Neural progenitor cell (in vitro differentiated cells): Measurements from ENCODE around the gene TWIST2.

Source experiments
- EZH2 ChIP-seq: fragments of 200-600 bp; sonication (generic); IDR thresholded peaks from 2 replicates; pipeline ENCODE4 v1.6.1; 2017; ENCODE audit warnings: antibody characterized with exemption, mild to moderate bottlenecking, moderate library complexity
- EZH2phosphoT487 ChIP-seq: fragments of 200-600 bp; sonication (generic); IDR thresholded peaks from 2 replicates; pipeline ENCODE4 v1.6.1; 2017; ENCODE audit warnings: antibody characterized with exemption
- TF ChIP-seq, protein P1 (sequence below): fragments of 200-600 bp; sonication (generic); IDR thresholded peaks from 2 replicates; pipeline ENCODE4 v1.5.1; 2017; ENCODE audit warnings: antibody characterized with exemption, mild to moderate bottlenecking

DNA sequence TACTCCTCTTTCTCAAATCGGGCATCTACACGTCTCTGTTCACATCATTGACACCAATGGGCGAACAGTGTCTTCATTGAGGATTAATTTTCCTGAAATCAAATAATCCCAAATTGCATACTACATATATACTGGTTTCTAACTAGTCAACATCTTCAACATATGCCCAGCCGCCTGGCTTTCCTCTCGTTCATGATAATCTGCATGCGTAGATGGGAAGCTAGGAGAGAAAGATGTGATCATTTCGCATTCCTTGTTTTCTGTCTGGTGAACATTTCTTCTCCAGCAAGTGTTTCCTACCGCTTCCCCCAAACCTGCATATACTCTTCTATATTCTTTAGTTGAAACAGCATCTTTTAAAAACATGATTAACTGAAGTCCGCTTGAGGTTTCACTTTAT lies 7.4 kb downstream of the TWIST2 start:
- TF ChIP-seq, protein P1, sequence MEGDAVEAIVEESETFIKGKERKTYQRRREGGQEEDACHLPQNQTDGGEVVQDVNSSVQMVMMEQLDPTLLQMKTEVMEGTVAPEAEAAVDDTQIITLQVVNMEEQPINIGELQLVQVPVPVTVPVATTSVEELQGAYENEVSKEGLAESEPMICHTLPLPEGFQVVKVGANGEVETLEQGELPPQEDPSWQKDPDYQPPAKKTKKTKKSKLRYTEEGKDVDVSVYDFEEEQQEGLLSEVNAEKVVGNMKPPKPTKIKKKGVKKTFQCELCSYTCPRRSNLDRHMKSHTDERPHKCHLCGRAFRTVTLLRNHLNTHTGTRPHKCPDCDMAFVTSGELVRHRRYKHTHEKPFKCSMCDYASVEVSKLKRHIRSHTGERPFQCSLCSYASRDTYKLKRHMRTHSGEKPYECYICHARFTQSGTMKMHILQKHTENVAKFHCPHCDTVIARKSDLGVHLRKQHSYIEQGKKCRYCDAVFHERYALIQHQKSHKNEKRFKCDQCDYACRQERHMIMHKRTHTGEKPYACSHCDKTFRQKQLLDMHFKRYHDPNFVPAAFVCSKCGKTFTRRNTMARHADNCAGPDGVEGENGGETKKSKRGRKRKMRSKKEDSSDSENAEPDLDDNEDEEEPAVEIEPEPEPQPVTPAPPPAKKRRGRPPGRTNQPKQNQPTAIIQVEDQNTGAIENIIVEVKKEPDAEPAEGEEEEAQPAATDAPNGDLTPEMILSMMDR, result no peak
- TF ChIP-seq EZH2 (no peak), EZH2phosphoT487 (no peak)
